ENCODE results near the gene POLR1G. TPM values are rescaled to one million over a fixed set of nuclear protein-coding genes. Genes with fewer than 3 reads are reported as not detected.

POLR1G gene
- total RNA-seq, 1 experiment from 2014 or later: 30.5 TPM

GRCh38 chr19:45403781-45404556, 2.5 kb upstream of the POLR1G start:
- POLR2A ChIA-PET: interaction anchor here (0.8 to 3.1 kb wide), 4 partner anchors 21 to 238 kb away, joined by 4 to 16 read pairs (median 5); partner anchors contain the start of gene FOSB
- TF ChIP-seq SRF (IDR thresholded peaks at IDR 0.05; ENCODE audit: low read depth): peak; percentile 77; the same call in 1 of the 2 replicates
- peak; percentile 34; the same call in 1 of the 2 replicates for TF ChIP-seq SP1 (IDR thresholded peaks at IDR 0.05; ENCODE audit: low read depth)
- TF ChIP-seq ELF1 (IDR thresholded peaks at IDR 0.05; ENCODE audit: borderline replicate concordance, low read depth): no peak
- TF ChIP-seq POLR2AphosphoS5 (IDR thresholded peaks at IDR 0.05; ENCODE audit: low read depth, low read length): peak; percentile 55; the same call in 1 of the 2 replicates
- peak; percentile 72 for TF ChIP-seq EGR1 (IDR thresholded peaks at IDR 0.05; ENCODE audit: low read depth)
- TF ChIP-seq CTCF (IDR thresholded peaks at IDR 0.05 in 2 of 3, conservative IDR thresholded peaks at IDR 0.05 in 1 of 3; ENCODE audit: borderline replicate concordance in 1 of 3, insufficient read depth in 1 of 3, low read depth in 2 of 3, low read length in 2 of 3): peak; percentile 50 to 92 (median 86); a peak in 5 of 6 replicates
- TF ChIP-seq FOSL1 (IDR thresholded peaks at IDR 0.05; ENCODE audit: low read depth): no peak
- peak; percentile 10; the same call in 1 of the 2 replicates for TF ChIP-seq SIN3A (IDR thresholded peaks at IDR 0.05; ENCODE audit: low read depth)

More at GRCh38 chr19:45403781-45404556, 2.5 kb upstream of the POLR1G start:
- ATAC-seq: peak; percentile 31
- Histone ChIP-seq H3K27me3 (ENCODE audit: insufficient read depth, low read length) (no peaks in the 10 kb centered on the region), H3K9me2 (ENCODE audit: insufficient read depth) (no peaks in the 10 kb centered on the region), H3K27ac (ENCODE audit: low read depth, low read length) (peak overlapping the region; percentile 87), H3K4me3 (replicated peaks in 1 of 2; ENCODE audit: low read depth in 1 of 2, low read length in 2 of 2) (peak overlapping the region; percentile 83 to 99), H3K9ac (ENCODE audit: low read length) (peak overlapping the region; percentile 79), H4K20me1 (ENCODE audit: insufficient read depth) (no peaks in the 10 kb centered on the region), H3K4me2 (ENCODE audit: low read length) (peak overlapping the region; percentile 78), H3K4me1 (ENCODE audit: control insufficient read depth in 1 of 2, insufficient read depth in 2 of 2, low read length in 2 of 2) (peaks cover 27 to 61% of the 10 kb centered on the region in 2 experiments), H3K36me3 (ENCODE audit: control insufficient read depth in 1 of 2, insufficient read depth in 2 of 2, low read length in 2 of 2) (peaks cover 0 to 10% of the 10 kb centered on the region in 2 experiments; a peak in 1 of 4 replicates), H2AFZ (ENCODE audit: low read depth, low read length, poor library complexity, severe bottlenecking) (no peak overlapping the region), H3K79me2 (ENCODE audit: insufficient read depth, low read length) (peaks cover 76% of the 10 kb centered on the region), H3K9me3 (ENCODE audit: control insufficient read depth in 1 of 2, insufficient read depth in 1 of 2, low read depth in 1 of 2, low read length in 2 of 2) (no peaks in the 10 kb centered on the region)
- no TSS peak for BruUV-seq (replicated peaks)
- CTCF ChIA-PET: interaction anchor here (0.7 to 2.7 kb wide), 10 partner anchors 9 to 239 kb away, joined by 3 to 22 read pairs (median 4); no protein-coding TSS in a partner anchor
- DNase-seq (ENCODE audit: low read depth, low spot score): no peak
- intact Hi-C loops (cut with micrococcal nuclease): no loop called here
- RAD21 ChIA-PET (ENCODE audit: low non-redundant PET in 1 of 2, low total read pairs in 2 of 2, uncharacterized antibody in 2 of 2, unreplicated experiment in 2 of 2): interaction anchor here in 1 of 2 experiments (1.2 kb wide), 1 partner anchor 75 kb away, joined by 3 read pairs; no protein-coding TSS in a partner anchor

All from HCT116 (cell line).